K562 (cell line): ENCODE data around the gene RIPOR2. TPM values are rescaled to one million over a fixed set of nuclear protein-coding genes. Genes with fewer than 3 reads are reported as not detected.
A peak's percentile ranks its signal among the peaks of the same experiment; 100 is the strongest.

Experiments
- ATAC-seq: fragments of 200-7000 bp; cut with Tn5 transposase; 3 replicates; pipeline ENCODE4 v1.9.1; 2020; ENCODE audit warnings: moderate library complexity
- BruUV-seq: library from RNA; stranded (reverse); fragments of 400-500 nt; replicated peaks from 2 replicates; lab custom pipeline; 2021; lab: Mats Ljungman, UMichigan
- CTCF ChIA-PET: fragments of 300-600 bp; formaldehyde crosslinking; extraction: SDS; loops from one replicate; lab custom pipeline; 2021; ENCODE audit warnings: low intra/inter-chr PET ratio; lab: Yijun Ruan, JAX
- POLR2A ChIA-PET: fragments of 300-600, 350-650 bp; sonication (Branson Sonifier 250); formaldehyde crosslinking; extraction: SDS; loops from one replicate; lab custom pipeline; 2021; ENCODE audit warnings: antibody characterized with exemption, inconsistent platforms; lab: Yijun Ruan, JAX
- DNase-seq, 4 experiments: peaks; one replicate each; pipeline versions ENCODE4 v3.0.0 to v3.0.0-alpha.2; 2011 to 2018; ENCODE audit warnings: low spot score in 3 of 4, mixed read lengths in 3 of 4; ENCODE audit errors: extremely low read depth in 1 of 4
- FAIRE-seq: peaks from 2 replicates; lab custom pipeline; 2011; peaks lifted over from hg19 to GRCh38; lab: Jason Lieb, UNC
- H2AFZ ChIP-seq: 2 replicates; pipeline ENCODE4 v1.6.0; 2011; ENCODE audit warnings: low read depth, low read length, control low read depth, inconsistent platforms
- H3K27ac ChIP-seq: fragments of 200-600 bp; 3 replicates; pipeline ENCODE4 v1.8.0; 2011; ENCODE audit warnings: low read depth, mild to moderate bottlenecking, control low read depth, inconsistent platforms, low read length, moderate library complexity, mixed read lengths; ENCODE audit errors: extremely low read depth
- H3K27me3 ChIP-seq, 2 experiments: fragments of 300-600 bp in 1 of 2; 2 replicates in 1 of 2; 3 replicates in 1 of 2; pipeline versions ENCODE4 v1.6.0 to v1.8.0; 2011; ENCODE audit warnings: inconsistent platforms in 2 of 2, low read length in 2 of 2, mild to moderate bottlenecking in 1 of 2, mixed read lengths in 1 of 2, moderate library complexity in 1 of 2; ENCODE audit not compliant: control insufficient read depth in 2 of 2, insufficient read depth in 2 of 2
- H3K36me3 ChIP-seq: fragments of 300-600 bp; 3 replicates; pipeline ENCODE4 v1.8.0; 2011; ENCODE audit warnings: mild to moderate bottlenecking, low read length, inconsistent platforms; ENCODE audit not compliant: control insufficient read depth, insufficient read depth
- H3K4me1 ChIP-seq, 2 experiments: fragments of 200-600 bp in 1 of 2; replicated peaks in 1 of 2; 2 replicates in 1 of 2; 3 replicates in 1 of 2; pipeline versions ENCODE4 v1.5.1 to v1.8.0; 2011; ENCODE audit warnings: inconsistent platforms in 2 of 2, low read length in 2 of 2, mild to moderate bottlenecking in 1 of 2, mixed read lengths in 1 of 2, moderate library complexity in 1 of 2; ENCODE audit not compliant: control insufficient read depth in 2 of 2, insufficient read depth in 2 of 2
- H3K4me2 ChIP-seq: 2 replicates; pipeline ENCODE4 v1.6.1; 2011; ENCODE audit warnings: low read length, control low read depth, inconsistent platforms, mixed read lengths; ENCODE audit not compliant: insufficient read depth
- H3K4me3 ChIP-seq: fragments of 200-600 bp; sonication (generic), shearing (Covaris generic); 2 replicates; pipeline ENCODE4 v1.5.1; 2016; ENCODE audit warnings: control low read depth, inconsistent platforms
- H3K79me2 ChIP-seq: fragments of 200-600 bp; 3 replicates; pipeline ENCODE4 v1.8.0; 2011; ENCODE audit warnings: low read length, inconsistent platforms; ENCODE audit not compliant: control insufficient read depth, insufficient read depth
- H3K9ac ChIP-seq, 2 experiments: 2 replicates each; pipeline versions ENCODE4 v1.6.0 to v1.6.1; 2011; ENCODE audit warnings: low read depth in 2 of 2, low read length in 2 of 2, control low read depth in 1 of 2, inconsistent platforms in 1 of 2, mild to moderate bottlenecking in 1 of 2, mixed read lengths in 1 of 2; ENCODE audit not compliant: insufficient read depth in 1 of 2
- H3K9me1 ChIP-seq: one replicate; pipeline ENCODE4 v1.6.0; 2011; ENCODE audit warnings: inconsistent platforms, mild to moderate bottlenecking, low read length, moderate library complexity; ENCODE audit not compliant: control insufficient read depth, insufficient read depth
- H3K9me3 ChIP-seq: replicated peaks from 2 replicates; pipeline ENCODE4 v1.5.1; 2011; ENCODE audit warnings: low read depth, low read length, inconsistent platforms; ENCODE audit not compliant: control insufficient read depth, insufficient read depth
- H4K20me1 ChIP-seq: replicated peaks from 2 replicates; pipeline ENCODE4 v1.6.1; 2011; ENCODE audit warnings: low read length, inconsistent platforms, mixed read lengths; ENCODE audit not compliant: control insufficient read depth, insufficient read depth
- CTCFL ChIP-seq: IDR thresholded peaks from 2 replicates; pipeline ENCODE4 v1.6.1; 2011; ENCODE audit warnings: borderline replicate concordance, low read depth, mild to moderate bottlenecking, moderate library complexity, low read length; ENCODE audit not compliant: insufficient read depth, poor library complexity, severe bottlenecking
- ESRRA ChIP-seq: fragments of 450-650 bp; IDR thresholded peaks from 2 replicates; pipeline ENCODE4 v1.6.1; 2014; ENCODE audit warnings: low read depth, mild to moderate bottlenecking, moderate library complexity, borderline replicate concordance
- RBM25 ChIP-seq: fragments of 200-400 bp; formaldehyde crosslinking; IDR thresholded peaks from 2 replicates; pipeline ENCODE4 v1.6.1; 2018; ENCODE audit warnings: low read length, low read depth, moderate library complexity; ENCODE audit not compliant: severe bottlenecking
- WGBS: fragments of 100-300 bp; shearing (Covaris generic); methylation state at CpG from one replicate; pipeline ENCODE4 v1.1.6; 2016; ENCODE audit warnings: low coverage, mixed read lengths; ENCODE audit not compliant: insufficient coverage; ENCODE audit errors: missing lambda C conversion rate; 5-methylcytosine and 5-hydroxymethylcytosine counted together
- in situ Hi-C: fragments of 300-500 bp; cut with MboI; formaldehyde crosslinking; loops from 4 replicates; pipeline ENCODE4 v1.15.0; 2018; ENCODE audit warnings: inconsistent platforms, mixed read lengths
- intact Hi-C: fragments of 100-400 bp; cut with micrococcal nuclease; formaldehyde crosslinking; loops from 2 replicates; pipeline ENCODE4 v1.14.2; 2022
- polyA plus RNA-seq, 8 experiments: library from polyadenylated mRNA; depleted of rRNA in 4 of 8; stranded (reverse) in 5 of 8; unstranded in 3 of 8; fragments of >200 nt; fragmentation: Nextera tagmentation in 2 of 8; fragmentation: Illumina TruSeq in 1 of 8; extraction: Ambion mirVana in 2 of 8; extraction: Trizol in 1 of 8; gene quantifications; 2 replicates each; pipeline versions ENCODE4 v1.2.1 to v1.2.3, GENCODE V29; 2011 to 2014; ENCODE audit warnings: inconsistent platforms in 1 of 8, missing spikeins in 1 of 8
- total RNA-seq, 7 experiments: library from RNA; depleted of rRNA in 6 of 7; stranded (reverse); fragments of >200 nt in 6 of 7; fragmentation: Illumina TruSeq in 2 of 7; extraction: Trizol in 2 of 7; gene quantifications; 2 replicates each; pipeline versions ENCODE4 v1.2.1 to v1.2.3, GENCODE V29; 2011 to 2021; ENCODE audit warnings: low replicate concordance in 1 of 7
- TF ChIP-seq, protein P1 (sequence below): sonication (generic); formaldehyde crosslinking; IDR thresholded peaks from 2 replicates; pipeline ENCODE4 v1.8.0; 2022; ENCODE audit warnings: mild to moderate bottlenecking, missing genetic modification reagents

Gene RIPOR2
- total and polyA plus RNA-seq, 9 of the 15 experiments (the other 6 are each of a cell fraction or from before 2014, with no cell fraction given): 0.04 to 1.0 (median 0.47) TPM; not detected in 2

DNA sequence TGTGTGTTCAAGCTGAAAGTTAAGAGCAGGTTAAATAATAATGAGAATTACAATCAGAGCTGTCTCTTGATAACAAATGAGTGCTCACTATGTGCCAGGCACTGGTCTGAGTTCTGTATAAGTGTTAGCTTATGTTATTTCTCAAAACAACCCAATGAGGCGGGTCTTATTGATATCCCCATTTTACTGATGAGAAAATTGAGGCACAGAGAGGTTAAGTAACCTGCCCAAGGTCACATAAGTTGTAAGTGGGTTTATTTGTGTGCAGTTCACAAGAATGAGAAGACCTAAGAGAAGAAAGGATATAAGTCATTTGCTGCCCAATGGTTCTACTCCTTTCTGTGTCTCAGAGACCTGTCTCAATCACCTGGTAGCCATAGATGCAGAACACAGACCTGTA is 103.0 kb downstream of the RIPOR2 start:
- WGBS: 0% methylated on average over 1 of the region's 1 CpG

More for the DNA sequence above, 103.0 kb downstream of the RIPOR2 start:
- H3K9me3 ChIP-seq: no peaks in the 10 kb centered on the region
- no peaks in the 10 kb centered on the region for H3K79me2 ChIP-seq
- H3K4me3 ChIP-seq: no peak overlapping the region
- BruUV-seq: no TSS peak
- no peak for DNase-seq
- in situ Hi-C loops (no loop called here), intact Hi-C loops (no loop called here)
- no peak overlapping the region for H3K4me2 ChIP-seq
- ChIA-PET CTCF (no interaction called here), POLR2A (no interaction called here)
- no peak overlapping the region for H3K27ac ChIP-seq
- H3K4me1 ChIP-seq: no peaks in the 10 kb centered on the region
- H3K36me3 ChIP-seq: no peaks in the 10 kb centered on the region
- no peaks in the 10 kb centered on the region for H3K9me1 ChIP-seq
- ATAC-seq: no peak
- TF ChIP-seq RBM25 (peak; percentile 51), ESRRA (peak; percentile 74), CTCFL (no peak)
- TF ChIP-seq, protein P1, sequence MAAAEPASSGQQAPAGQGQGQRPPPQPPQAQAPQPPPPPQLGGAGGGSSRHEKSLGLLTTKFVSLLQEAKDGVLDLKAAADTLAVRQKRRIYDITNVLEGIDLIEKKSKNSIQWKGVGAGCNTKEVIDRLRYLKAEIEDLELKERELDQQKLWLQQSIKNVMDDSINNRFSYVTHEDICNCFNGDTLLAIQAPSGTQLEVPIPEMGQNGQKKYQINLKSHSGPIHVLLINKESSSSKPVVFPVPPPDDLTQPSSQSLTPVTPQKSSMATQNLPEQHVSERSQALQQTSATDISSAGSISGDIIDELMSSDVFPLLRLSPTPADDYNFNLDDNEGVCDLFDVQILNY (CRISPR knock-in tag): no peak
- FAIRE-seq: no peak
- H4K20me1 ChIP-seq: no peaks in the 10 kb centered on the region
- H2AFZ ChIP-seq: no peak overlapping the region
- H3K9ac ChIP-seq: no peak overlapping the region
- H3K27me3 ChIP-seq: peaks cover 5 to 22% of the 10 kb centered on the region in 2 experiments
